OCI-LY7 (cell line): ENCODE data around the gene NFKBIA.

Experiments
- EZH2phosphoT487 ChIP-seq: fragments of 200-600 bp; sonication (generic); IDR thresholded peaks from 2 replicates; pipeline ENCODE4 v1.6.1; 2018; ENCODE audit warnings: low read depth, borderline replicate concordance, mild to moderate bottlenecking, mixed run types, antibody characterized with exemption, low read length, moderate library complexity, mixed read lengths
- TF ChIP-seq, protein P1 (sequence below): fragments of 200-600 bp; sonication (generic); conservative IDR thresholded peaks from 2 replicates; pipeline ENCODE4 v1.5.1; 2014; ENCODE audit warnings: mild to moderate bottlenecking, antibody characterized with exemption, low read length, moderate library complexity, mixed read lengths

DNA sequence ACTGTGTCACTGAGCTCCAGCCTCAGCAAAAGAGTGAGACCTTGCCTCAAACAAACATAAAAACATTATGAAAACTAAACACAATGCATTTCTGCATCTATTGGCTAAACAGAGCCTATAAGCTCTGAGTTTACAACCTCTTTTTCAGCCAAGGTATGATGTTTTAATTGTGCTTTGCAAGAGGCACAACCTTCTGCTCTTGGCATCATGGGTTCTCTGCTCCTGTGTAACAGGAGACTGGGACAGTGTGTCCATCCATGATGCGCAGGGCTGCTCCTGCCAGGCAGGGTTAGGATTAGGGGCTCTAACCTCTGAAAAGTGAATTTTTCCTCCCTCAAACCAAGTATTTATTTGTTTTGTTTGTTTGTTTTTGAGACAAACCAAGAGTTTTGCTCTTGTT lies 5.0 kb upstream of the NFKBIA start:
- TF ChIP-seq, protein P1, sequence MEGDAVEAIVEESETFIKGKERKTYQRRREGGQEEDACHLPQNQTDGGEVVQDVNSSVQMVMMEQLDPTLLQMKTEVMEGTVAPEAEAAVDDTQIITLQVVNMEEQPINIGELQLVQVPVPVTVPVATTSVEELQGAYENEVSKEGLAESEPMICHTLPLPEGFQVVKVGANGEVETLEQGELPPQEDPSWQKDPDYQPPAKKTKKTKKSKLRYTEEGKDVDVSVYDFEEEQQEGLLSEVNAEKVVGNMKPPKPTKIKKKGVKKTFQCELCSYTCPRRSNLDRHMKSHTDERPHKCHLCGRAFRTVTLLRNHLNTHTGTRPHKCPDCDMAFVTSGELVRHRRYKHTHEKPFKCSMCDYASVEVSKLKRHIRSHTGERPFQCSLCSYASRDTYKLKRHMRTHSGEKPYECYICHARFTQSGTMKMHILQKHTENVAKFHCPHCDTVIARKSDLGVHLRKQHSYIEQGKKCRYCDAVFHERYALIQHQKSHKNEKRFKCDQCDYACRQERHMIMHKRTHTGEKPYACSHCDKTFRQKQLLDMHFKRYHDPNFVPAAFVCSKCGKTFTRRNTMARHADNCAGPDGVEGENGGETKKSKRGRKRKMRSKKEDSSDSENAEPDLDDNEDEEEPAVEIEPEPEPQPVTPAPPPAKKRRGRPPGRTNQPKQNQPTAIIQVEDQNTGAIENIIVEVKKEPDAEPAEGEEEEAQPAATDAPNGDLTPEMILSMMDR: no peak
- no peak for TF ChIP-seq EZH2phosphoT487
